Activated CD8-positive, alpha-beta memory T cell treated with anti-CD3 and anti-CD28 coated beads, Interleukin-2, amount 50 U/mL, for 24 hours (primary cell): ENCODE results near the gene ARHGAP19.
"Not testable (repeated sequence)": the region's sequence is repeated elsewhere in the genome, so short reads cannot be mapped to it uniquely, and the experiment has no call there.

ENCODE experiments used
- DNase-seq: peaks from one replicate; pipeline ENCODE4 v3.0.0-alpha.2; 2020; ENCODE audit errors: extremely low read depth

The ARHGAP19 gene

DNA sequence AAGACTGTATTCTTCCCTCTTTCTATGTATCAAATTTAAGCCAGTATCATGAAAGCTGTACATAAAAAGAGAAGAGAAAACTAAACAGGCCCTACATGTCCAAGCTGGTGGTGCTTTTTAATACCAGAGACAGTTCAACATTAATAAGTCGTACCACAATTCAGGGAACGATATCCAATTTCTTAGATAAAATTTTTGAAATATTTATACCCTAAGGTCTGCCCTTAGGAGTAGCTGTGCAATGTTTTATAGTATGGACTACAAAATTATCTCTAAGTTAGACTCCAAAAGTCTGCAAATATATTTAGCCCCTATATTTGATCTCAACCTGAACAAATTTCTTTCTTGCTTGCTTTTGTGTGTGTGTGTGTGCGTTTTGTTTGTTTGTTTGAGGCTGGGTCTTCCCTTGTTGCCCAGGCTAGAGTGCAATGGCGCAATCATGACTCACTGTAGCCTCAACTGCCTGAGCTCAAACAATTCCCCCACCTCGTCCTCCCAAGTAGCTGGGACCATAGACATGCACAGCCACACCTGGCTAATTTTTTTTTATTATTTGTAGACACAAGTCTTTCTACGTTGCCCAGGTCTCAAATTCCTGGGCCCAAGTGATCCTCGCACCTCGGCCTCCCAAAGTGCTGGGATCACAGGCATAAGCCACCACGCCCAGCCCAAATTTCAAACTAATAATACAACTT is 13.2 kb downstream of the ARHGAP19 start:
- no peak for DNase-seq

DNA sequence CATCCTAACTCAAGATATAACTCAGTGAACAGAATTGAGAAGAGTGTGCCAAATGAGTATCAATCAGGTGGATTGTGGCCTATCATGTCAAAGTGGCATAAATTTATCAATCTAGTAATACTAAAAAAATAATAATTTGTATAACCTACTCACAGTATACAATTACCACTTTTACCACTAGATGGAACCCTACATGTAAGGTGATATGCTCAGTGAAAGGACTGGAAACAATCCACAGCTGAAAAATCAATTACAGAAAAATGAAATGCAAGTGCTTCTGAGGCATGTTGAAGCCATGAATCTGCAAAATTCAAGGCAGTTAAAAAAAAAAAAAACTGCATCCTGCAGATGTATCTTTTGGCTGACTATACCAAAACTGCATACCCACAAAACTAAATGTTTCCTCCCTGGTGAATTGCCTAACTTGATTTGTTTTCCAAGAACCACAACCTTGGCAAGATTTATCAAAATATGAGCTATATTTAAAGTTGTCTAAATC is 13.9 kb downstream of the ARHGAP19 start:
- no peak for DNase-seq

DNA sequence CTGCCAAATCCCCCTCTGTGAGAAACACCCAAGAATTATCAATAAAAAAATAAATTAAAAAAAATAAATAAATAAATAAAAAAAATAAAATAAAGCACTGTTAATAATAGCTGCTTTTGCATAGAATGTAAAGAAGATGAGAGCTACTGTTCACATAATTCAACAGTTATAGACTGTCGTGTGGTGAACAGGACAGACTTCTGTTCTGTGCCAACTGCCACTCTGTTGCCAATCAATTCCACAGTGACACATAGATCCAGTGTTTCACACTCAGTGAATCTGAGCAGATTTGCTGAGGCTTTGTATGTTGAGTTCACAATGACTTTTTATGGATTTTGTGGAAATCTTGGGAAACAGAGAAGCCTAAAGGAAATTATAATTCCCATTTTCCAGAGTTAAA is 14.9 kb downstream of the ARHGAP19 start:
- no peak for DNase-seq

DNA sequence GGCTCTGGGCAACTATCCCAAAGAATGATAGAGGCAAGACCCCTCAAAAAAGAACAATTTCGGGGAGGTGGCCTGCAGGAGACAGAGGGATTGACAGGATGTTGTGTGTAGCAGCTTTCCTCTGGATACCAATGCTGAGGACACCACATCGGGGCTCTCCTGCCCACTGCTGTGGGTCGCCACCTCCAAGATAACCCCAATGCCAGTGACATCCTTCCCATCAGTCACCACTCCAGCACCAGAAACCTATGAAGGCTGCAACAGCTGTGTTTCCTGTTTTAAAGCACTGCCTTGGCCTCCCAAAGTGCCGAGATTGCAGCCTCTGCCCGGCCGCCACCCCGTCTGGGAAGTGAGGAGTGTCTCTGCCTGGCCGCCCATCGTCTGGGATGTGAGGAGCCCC is 17.6 kb downstream of the ARHGAP19 start:
- no peak for DNase-seq

DNA sequence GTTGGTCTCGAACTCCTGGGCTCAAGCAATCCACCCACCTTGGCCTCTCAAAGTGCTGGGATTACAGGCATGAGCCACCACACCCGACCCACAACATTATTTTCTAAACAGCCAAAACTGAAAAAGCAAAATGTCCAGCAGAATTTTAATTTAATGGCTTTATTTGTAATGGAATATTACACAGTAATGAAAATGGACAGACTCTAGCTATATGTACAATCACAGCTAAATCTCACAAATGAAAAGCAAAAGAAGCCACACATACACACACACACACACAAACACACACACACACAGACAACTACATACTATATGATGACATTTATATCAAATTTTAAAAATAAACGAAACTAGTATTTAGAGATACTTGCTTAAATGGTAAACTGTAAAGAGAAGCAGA is 18.7 kb downstream of the ARHGAP19 start:
- no peak for DNase-seq

DNA sequence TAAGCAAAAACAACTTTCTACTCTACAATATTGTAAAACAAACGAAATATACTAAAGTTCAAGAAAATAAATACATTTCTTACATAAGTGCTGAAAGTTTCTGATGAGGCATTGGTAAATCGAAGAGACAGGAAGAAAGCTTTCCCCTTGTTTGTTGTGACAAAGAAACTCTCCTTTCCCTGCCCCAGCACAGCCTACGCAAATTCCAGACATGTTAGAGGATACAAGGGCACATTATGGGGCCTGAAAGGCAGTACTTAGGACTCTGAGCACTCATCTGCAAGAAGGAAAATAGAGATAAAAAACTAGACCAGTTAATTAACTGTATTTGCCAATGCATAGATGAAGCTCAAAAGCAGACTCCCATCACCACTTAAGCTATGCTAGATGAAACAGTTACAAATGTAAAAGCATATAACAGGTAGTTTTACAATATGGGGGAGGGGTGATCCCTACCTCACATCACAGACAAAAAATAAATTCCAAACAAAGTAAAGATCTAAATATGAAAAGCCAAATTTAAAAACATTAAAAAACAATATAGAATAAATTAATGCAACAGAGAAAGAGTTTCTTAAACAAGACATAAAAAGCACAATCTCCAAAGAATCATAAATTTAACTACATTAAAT is 21.8 kb downstream of the ARHGAP19 start:
- no peak for DNase-seq

DNA sequence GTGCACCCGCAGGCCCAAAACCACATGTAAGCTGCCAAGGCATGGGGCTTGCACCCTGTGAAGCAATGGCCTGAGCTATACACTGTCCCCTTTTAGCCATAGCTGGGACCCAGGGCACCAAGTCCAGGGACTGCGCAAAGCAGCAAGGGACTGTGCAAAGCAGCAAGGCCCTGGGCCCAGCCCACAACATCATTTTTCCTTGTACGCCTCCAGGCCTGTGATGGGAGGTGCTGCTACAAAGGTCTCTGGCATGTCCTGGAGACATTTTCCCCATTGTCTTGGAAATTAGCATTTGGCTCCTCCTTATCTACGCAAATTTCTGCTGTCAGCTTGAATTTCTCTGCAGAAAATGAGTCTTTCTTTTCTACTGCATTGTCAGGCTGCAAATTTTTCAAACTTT is 24.8 kb downstream of the ARHGAP19 start:
- DNase-seq: no peak

DNA sequence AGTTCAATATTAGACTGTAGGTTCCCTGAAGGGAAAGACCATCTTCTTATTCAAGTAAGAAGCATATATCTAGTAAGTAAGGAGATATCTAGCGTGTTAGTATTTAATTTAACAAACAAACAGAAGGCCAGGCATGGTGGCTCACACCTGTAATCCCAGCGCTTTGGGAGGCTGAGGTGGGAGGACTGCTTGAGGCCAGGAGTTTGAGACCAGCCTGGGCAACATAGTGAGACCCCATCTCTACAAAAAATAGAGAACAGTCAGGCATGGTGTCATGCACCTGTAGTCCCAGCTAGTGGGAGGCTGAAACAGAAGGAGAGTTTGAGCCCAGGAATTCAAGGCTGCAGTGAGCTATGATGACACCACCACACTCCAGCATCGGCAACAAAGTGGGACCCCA is 27.3 kb downstream of the ARHGAP19 start:
- DNase-seq: not testable (repeated sequence)

DNA sequence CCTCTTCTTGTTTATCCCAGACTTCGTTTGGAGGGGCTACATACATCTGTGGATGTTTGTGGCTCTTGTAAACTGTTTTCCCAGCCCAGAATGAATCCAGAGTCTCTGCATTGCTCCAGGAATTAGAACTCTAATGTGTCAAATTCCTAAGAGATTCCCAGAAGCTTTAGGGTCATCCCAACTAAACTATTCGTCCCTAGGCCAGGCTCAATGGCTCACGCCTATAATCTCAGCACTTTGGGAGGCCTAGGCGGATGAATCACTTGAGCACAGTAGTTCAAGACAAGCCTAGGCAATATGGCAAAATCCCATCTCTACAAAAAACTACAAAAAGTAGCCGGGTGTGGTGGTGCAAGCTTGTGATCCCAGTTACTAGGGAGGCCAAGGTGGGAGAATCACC is 28.5 kb downstream of the ARHGAP19 start:
- no peak for DNase-seq

DNA sequence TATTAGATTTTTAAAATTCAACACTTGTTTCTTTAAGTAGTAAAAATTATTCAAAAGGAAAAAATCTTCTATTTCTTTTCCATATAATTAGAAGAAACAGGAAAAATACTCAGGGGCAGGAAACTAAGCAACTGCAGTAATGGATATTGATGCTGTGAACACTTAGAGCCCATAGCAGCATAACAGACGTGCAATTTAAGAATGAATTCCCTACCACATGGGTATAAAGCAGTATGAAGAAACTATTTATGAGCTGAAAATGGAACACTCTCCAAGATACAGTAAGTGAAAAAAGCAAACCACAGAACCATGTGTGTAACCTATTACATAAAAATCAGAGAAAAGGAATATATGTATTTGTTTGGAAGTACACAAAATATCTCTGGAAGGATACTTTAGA is 30.8 kb downstream of the ARHGAP19 start:
- no peak for DNase-seq

DNA sequence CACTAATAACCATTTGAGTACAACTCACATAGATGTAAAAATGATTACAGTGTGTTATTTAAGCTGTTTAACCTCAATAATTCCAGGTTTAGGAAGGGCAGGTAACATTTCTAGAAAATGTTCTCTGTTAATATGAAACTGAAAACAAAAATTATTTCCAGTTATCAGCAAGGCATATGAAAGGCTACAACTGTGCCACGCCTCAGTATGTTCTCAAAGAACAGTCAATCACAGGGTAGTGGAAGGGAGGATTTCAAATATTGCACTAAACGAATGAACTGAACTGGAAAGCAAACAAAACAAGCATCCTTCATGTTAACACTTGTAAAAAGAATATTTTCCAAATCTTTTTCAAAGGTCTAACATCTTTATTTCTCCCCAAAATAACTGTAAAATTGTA is 31.3 kb downstream of the ARHGAP19 start:
- no peak for DNase-seq

DNA sequence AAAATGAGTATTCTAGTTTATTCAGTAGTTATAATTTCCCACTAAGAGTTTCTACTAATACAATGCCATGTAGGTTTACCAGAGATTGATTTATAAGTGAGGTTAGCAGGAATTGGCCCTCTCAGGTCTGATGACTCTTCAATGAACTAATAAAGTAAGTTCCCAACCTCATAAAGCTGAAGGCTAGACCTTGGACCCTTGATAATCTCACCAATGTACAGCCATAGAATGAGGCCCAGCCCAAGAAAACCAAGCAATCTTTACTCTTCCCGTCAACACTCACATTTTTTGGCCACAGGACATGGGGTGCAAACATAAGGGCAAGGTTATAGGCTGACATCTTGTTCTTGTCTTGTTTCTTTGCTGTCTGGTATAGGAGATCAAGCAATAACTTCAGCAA is 33.3 kb downstream of the ARHGAP19 start:
- DNase-seq: no peak

DNA sequence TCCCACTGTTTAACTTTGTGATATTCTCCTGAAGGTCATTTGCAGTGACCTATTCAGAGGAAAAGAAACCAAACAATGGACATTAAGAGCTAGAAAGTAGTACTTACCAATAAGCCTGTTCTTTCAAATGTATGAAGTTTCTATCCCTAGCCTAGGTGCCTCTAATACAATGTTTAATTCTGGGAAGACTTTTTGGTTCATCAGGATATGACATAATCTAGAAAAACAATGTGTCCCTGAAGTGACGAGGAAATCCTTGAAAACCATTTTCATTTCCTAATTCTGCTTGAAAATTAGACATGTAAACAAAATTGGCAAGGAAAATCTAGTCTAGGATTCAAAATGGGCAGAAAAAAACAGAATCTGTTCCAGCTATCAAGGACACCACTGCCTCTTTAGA is 36.1 kb downstream of the ARHGAP19 start:
- DNase-seq: no peak

DNA sequence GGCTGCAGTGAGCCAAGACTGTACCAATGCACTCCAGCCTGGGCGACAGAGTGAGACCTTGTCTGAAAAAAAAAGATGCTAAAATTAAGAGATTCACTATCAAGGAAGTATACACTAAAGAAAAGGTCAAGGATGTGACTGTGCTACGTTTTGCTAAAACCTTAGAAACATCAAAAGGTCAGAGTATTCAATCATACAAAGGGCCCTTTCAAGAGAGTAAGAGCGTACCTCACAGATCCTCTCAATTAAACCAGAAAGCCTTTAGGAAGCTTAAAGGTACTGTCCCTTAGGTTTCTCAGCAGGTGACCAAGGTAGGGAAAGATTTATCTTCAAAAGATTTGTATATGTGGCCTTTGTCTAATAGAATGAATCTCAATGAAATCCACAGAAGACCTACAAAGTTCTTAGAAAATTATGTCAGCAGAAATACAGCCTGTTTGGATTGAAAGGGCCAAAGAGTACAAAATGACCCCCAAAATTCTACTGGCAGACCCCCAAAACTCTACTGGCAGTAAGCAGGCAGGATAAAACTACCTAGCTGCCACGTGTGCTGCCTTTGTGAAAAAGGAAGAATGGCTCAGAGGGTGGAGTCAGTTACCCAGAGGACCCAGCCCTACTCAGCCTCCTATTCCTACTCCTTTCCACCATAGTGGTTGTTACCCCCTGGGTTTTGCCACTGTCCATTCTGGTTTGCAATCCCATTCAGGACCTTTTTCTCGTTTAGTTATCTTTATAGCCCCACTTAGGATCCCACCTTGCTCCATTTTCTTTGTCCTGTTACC is 36.7 kb downstream of the ARHGAP19 start:
- DNase-seq: no peak

DNA sequence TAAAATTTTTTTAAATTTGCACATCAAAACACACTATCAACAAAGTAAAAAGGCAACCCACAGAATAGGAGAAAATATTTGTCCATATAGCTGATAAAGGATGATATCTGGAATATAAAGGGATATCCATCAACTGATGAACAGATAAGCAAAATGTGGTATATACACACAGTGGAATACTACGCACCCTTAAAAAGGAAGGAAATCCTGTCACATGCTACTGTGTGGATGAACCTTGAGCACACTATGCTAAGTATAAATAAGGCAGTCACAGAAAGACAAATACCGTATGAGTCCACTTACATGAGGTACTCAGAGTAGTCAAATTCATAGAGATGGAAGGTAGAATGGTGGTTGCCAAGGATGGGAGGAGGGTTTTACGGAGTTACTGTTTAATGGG is 37.7 kb downstream of the ARHGAP19 start:
- no peak for DNase-seq

DNA sequence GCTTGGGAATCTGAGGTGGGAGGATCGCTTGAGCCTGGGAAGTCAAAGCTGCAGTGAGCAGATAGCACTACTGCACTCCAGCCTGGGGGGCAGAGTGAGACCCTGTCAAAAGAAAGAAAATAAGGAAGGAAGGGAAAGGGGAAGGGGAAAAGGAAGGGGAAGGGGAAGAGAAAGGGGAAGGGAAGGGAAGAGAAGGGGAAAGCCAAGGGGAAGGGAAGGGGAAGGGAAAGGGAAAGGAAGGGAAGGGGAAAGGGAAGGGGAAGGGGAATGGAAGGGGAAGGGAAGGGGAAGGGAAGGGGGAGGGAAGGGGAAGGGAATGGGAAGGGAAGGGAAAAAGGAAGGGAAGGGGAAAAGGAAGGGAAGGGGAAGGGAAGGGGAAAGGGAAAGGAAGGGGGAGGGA is 41.5 kb downstream of the ARHGAP19 start:
- no peak for DNase-seq

DNA sequence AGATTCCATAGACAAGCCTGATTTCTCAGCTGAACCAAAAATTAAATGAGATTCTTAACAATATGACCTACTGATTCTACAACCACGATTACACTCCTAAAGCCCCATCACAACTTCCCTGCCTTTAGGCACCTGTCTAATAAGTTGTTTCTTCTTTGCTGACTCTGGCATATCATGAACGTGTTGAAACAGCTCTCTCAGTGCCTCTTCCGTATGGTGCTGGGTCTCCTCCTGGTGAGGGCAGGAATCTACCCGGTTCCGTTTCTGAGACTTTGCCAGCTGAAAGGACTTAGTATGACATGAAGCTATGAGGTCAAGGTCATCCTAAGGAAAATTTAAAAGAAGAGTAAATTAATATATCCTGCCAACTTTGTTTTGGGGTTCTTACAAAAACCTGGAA is 48.6 kb downstream of the ARHGAP19 start:
- no peak for DNase-seq

DNA sequence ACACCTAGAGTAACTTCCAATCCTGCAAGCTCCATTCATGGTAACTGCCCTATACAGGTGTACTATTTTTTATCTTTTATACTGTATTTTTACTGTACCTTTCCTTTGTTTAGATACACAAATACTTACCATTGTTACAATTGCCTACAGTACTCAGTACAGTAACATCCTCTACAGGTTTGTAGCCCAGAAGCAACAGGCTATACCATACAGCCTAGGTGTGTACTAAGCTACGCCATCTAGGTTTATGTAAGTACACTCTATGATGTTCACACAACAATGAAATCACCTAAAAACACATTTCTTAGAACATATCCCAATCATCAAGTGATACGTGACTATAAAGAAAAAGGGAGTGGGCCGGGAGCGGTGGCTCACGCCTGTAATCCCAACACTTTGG is 53.6 kb downstream of the ARHGAP19 start:
- DNase-seq: no peak

DNA sequence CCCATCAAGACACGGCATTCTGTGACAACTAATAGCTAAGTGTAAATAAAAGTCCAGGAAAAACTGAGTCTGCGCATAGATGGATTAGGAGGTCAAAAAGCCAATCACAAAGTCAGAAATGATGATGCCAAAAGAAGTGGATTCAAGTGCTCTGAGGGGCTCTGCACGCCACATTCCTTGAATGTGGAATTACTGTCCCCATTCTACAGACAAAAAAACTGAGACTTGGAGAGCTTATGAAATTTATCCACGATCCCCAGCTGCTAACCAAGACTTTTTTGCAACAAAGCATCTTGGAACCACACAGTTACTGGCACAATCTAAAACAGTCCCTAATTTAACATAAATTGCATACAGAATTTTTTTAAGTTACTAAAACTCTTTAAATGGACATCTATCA is 57.1 kb downstream of the ARHGAP19 start:
- DNase-seq: no peak

DNA sequence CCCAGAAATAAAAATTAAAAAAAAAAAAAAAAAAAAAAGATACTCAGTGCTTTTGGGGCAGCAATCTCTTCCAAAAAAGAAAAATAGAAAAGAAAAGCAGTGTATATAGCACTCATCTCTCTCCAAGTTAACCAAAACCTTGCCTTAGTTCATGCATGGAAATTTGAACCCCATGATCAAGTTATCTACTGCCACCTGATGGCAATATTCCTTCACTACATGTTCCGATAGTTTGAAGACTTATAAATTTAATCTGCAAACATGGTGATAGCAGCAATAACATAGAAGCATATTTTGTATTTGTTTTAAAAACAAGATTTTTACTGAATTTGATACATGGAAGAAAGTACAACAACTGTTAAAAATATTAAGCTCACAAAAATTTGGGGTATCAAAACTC is 58.0 kb downstream of the ARHGAP19 start:
- no peak for DNase-seq

DNA sequence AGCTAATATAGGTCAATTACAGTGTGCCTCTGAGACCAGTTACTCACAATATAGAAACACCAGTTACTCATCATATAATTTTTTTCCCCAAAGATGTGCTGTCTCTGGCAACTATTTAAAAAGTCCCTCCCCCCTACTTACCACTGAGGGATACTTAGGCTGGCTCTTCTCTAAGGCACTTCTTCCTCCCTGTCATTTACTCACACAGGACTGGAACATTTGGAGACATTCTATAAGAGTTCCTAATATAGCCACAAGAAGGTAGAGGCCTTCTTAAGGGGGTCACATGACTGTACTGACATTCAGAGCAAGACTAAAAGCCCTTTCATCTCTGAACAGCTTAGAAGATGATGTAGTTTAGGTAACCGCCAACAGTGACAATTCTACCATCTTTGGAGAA is 62.3 kb downstream of the ARHGAP19 start:
- no peak for DNase-seq

DNA sequence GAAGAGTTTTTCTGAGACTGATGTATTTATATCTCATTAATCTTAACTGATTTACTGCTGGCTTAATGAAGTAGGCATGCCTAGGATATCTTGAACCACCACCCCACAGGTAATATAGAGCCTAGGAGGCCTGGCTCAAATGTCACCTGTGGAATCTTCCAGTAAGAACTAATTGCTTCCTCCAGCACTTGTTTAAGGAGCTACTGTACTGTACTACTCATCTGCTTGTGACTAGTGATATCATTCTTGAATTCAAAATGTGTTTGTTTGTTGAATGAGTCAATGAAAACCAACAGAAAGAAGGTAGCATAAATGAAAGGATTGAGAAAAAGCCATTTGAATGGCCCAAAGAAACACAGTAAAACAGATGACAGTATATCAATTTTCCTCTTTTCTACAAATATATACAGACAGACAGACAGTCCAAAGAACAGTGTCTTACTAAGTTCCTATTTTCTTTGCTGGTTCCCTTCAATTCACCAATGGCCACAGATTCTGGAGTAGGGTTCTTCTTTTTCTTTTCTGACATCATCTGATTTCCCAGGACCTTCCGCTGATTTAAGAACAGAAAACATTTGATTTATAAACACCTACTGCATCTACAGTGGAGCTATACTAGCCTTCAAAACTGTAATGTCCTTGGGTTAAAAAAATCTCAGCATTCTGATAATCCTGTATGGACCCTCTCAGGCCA is 63.0 kb downstream of the ARHGAP19 start:
- DNase-seq: no peak
